HEK293T (cell line): ENCODE measurements around the gene MAPKAPK5.

Experiments
- BHLHE40 ChIP-seq: fragments of 450-650 bp; IDR thresholded peaks from 2 replicates; pipeline ENCODE4 v1.6.1; 2016; ENCODE audit warnings: mild to moderate bottlenecking, moderate library complexity, borderline replicate concordance
- NFRKB ChIP-seq: fragments of 450-650 bp; IDR thresholded peaks from 2 replicates; pipeline ENCODE4 v1.6.1; 2016; ENCODE audit warnings: mild to moderate bottlenecking, moderate library complexity
- SP1 ChIP-seq: fragments of 450-650 bp; IDR thresholded peaks from 2 replicates; pipeline ENCODE4 v1.6.1; 2017
- SUZ12 ChIP-seq: fragments of 450-650 bp; IDR thresholded peaks from 2 replicates; pipeline ENCODE4 v1.6.1; 2016; ENCODE audit warnings: mild to moderate bottlenecking
- TARDBP ChIP-seq: fragments of 450-650 bp; IDR thresholded peaks from 2 replicates; pipeline ENCODE4 v1.6.1; 2016

- TF ChIP-seq NFRKB (no peak), SP1 (no peak), BHLHE40 (no peak), SUZ12 (no peak), TARDBP (no peak)
Measured at GRCh38 chr12:111823891-111824290, 18.1 kb upstream of the MAPKAPK5 start.
